NCI-H69 (cell line): ENCODE results near the gene FBXO24.

Source experiments
- DNase-seq: peaks from one replicate; lab custom pipeline; 2025; lab: John Stamatoyannopoulos, UW

The FBXO24 gene

GRCh38 chr7:100591596-100591995, 5.5 kb downstream of the FBXO24 start:
- no peak for DNase-seq

GRCh38 chr7:100595188-100595587, 9.1 kb downstream of the FBXO24 start:
- DNase-seq, result no peak

- no peak for DNase-seq
Observed at GRCh38 chr7:100598425-100598824, 12.3 kb downstream of the FBXO24 start.

DNA sequence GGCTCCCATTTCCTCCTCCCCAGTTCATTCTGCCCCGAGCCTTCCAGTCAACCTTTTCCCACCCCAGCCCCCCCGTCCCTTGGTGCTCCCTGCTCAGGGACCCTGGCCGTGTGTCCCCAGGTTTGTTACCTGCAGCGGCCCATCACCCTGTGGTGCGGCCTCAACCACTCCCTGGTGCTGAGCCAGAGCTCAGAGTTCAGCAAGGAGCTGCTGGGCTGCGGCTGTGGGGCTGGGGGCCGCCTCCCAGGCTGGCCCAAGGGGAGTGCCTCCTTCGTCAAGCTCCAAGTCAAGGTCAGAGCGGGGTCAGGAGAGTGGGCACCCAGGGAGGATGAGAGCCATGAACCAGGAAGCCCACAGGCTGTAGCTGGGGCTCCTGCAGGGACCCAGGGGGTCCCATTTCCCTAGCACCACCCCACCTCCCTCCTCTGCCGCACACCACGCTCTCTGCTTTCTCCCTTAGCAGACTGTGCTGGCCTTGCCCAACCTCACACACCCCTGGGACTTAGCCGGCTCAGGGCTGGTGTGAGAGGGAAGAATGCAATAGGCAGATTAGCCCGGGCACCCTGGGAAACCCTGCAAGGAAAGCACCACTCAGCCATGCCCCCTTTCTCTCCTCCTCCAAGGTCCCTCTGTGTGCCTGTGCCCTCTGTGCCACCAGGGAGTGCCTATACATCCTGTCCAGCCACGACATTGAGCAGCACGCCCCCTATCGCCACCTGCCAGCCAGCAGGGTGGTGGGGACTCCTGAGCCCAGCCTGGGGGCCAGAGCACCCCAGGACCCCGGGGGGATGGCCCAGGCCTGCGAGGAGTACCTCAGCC, 14.0 kb downstream of the FBXO24 start:
- DNase-seq, result no peak

GRCh38 chr7:100600730-100601038, 14.6 kb downstream of the FBXO24 start:
- no peak for DNase-seq

- peak; percentile 52 for DNase-seq
Observed at GRCh38 chr7:100602889-100603725, 17.0 kb downstream of the FBXO24 start.

GRCh38 chr7:100603726-100604027, 17.5 kb downstream of the FBXO24 start:
- peak; percentile 49 for DNase-seq

- peak; percentile 75 for DNase-seq
Observed at GRCh38 chr7:100604028-100604975, 18.2 kb downstream of the FBXO24 start.

DNA sequence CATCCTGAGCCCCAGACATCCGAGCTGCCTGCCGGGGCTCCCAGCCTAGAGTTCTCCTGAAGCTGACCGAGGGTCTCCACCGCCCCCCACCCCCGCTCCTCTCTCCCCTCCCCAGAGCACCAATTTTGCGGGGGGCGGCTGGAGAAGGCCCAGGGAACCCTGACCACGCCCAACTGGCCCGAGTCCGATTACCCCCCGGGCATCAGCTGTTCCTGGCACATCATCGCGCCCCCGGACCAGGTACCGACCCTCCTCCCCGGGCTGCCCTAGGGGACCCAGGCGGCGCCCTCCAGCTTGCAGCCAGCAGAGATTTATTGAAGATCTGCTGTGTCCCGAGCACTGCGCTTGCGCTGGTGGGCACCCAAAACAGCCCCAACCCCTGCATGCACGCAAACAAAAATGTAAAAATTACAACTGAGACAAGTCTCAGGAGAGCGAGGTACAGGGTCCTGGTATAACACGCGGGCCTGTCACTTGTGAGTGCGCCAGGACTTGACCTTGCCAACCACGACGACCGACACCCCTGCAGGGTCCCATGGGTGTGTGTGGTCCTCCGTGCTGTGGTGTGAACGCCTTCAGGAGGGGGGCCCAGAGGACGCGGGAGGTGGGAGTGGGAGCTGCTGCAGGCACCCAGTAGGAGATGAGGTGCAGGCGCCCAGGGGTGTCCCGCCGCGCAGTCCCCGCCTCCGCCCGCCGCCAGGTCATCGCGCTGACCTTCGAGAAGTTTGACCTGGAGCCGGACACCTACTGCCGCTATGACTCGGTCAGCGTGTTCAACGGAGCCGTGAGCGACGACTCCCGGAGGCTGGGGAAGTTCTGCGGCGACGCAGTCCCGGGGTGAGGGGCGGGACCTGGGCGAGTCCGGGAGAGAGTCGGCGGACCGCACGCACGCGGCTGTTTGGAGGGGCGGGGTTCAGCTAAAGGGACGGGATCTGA, 19.1 kb downstream of the FBXO24 start:
- DNase-seq, result peak; percentile 34

DNA sequence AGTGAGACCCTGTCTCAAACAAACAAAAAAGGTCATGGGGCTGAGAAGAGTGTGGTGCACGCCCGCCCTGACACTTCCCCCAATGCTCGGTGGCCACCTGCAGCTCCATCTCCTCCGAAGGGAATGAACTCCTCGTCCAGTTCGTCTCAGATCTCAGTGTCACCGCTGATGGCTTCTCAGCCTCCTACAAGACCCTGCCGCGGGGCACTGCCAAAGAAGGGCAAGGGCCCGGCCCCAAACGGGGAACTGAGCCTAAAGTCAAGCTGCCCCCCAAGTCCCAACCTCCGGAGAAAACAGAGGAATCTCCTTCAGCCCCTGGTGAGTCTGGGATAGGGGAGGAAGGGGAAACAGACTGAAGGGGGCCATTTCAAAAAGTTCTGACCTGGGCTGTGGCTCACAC, 20.2 kb downstream of the FBXO24 start:
- no peak for DNase-seq

DNA sequence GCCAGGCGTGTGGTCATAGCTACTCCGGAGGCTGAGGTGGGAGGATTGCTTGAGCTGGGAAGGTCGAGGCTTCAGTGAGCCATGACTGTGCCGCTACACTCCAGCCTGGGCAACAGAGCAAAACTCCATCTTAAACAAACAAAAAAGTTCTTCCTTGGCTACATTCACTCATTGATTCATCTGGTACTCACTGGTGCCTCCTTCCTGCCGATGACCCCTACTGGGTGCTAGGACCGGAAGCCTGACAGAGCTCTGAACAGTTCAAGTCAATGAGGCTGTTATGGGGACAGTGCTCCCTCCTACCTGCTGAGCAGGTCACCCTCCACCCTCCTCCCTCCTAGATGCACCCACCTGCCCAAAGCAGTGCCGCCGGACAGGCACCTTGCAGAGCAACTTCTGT, 21.0 kb downstream of the FBXO24 start:
- no peak for DNase-seq

GRCh38 chr7:100609958-100610357, 23.8 kb downstream of the FBXO24 start:
- DNase-seq, result no peak

DNA sequence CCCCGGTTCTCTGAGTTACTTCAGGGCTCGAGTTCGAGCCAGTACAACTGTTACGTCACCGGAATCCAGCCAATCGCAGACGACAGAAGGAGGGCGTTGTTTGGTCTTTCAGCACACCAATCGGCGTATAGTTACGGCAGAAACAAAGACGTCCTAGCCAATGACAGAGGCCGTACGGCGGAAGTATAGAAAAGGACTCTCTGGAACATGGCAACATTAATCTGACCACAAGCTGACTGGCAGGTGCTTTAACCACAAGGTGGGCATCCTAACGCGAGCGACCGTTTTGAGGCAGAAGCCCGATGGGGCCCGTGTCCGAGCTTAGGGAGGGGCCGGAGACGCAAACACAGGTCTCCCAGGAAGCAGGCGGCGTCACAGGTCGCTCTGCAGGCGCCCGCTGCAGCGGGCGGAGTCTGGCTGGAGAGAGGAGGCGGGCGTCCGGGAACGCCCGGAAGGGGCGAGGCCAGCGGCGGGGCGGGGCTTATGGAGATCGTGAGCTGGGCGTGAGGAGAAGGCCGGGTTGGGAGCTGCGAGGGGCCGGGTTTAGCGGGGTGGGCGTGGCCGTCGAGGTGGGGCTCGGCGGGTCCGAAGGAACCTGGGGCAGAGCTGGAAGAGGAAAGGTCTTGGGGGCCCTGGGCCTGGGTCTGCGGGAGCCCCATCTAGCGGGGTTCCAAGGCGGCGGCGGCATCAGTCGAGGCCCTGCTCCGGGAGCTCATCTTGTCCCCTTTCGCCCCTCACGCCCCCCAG, 26.0 kb downstream of the FBXO24 start, which contains the start of gene MOSPD3:
TSS of gene MOSPD3 (plus strand) at position 558 of the 747 bp plus-strand sequence. CDS start 252 bp downstream, outside the sequence.
- peak; percentile 99 for DNase-seq

GRCh38 chr7:100612730-100613390, 26.7 kb downstream of the FBXO24 start:
- DNase-seq, result no peak

- no peak for DNase-seq
Observed at GRCh38 chr7:100613412-100614175, 27.5 kb downstream of the FBXO24 start.

DNA sequence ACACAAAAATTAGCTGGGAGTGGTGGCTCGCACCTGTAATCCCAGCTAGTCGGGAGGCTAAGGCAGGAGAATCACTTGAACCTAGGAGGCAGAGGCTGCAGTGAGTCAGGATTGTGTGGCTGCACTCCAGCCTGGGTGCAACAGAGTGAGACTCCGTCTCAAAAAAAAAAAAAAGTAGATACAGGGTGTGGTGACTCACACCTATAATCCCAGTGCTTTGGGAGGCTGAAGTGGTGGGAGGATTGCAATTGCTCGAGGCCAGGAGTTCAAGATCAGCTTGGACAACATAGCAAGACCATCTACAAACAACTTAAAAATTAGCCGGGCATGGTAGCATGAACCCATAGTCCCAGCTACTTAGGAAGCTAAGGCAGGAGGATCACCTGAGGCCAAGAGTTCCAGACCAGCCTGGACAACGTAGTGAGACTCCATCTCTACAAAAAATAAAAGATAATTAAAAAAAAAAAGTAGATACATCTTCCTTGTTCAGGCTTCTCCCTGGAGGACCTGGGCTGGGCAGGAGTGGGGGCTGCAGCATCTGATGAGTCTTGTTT, 28.3 kb downstream of the FBXO24 start:
- no peak for DNase-seq

DNA sequence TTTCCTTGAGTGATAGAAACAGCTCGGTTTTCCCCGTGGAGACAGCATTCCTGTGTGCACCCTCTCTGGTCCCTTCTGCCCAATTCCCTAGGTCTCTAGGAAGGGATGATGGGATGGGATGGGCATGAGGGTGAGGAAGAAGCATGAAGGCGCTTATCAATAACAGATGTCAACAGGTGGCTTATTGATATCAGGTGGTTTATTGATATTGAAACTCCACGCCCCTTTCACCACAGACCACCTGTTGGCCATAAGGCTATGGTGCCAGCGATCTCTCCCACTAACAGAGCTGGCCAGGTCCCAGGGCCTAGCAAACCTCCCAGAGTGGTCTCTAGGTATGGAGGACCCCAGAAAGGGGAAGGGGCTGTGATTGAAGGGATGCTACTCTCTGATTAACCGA, 34.1 kb downstream of the FBXO24 start:
- no peak for DNase-seq

- no peak for DNase-seq
Observed at GRCh38 chr7:100620804-100621203, 34.7 kb downstream of the FBXO24 start.

DNA sequence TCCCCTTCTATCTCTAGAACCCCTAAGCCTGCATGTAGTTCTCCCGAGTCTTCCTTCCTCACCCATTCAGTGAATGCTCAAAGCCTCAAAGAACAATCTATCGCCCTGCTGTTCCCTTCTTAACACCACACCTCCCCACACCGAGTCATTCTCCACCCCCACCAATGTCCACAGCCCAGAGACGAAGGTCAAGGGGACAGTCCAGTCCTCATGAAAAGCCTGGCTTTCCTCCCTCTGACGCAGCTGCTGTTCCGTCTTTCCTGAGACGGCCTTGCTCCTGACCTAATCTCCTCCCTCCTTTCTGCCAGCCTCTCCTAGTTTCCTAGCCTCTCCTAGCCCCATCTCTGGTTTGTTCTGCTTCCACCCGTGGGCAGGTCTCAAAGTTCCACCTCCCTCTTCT, 35.4 kb downstream of the FBXO24 start:
- DNase-seq, result no peak
